Measurements from ENCODE around the gene KATNIP. TPM values are rescaled to one million over a fixed set of nuclear protein-coding genes. Genes with fewer than 3 reads are reported as not detected.
"Not testable (repeated sequence)": the region's sequence is repeated elsewhere in the genome, so short reads cannot be mapped to it uniquely, and the experiment has no call there.

Gene KATNIP
- polyA plus RNA-seq, 1 donor, result 9.0 TPM

- DNase-seq, result no peak
These were observed 11.4 kb upstream of the KATNIP start for GRCh38 chr16:27538528-27538927.

GRCh38 chr16:27539120-27539519 is 10.8 kb upstream of the KATNIP start:
- no peak for DNase-seq

- DNase-seq, result no peak
These were observed 10.3 kb upstream of the KATNIP start for GRCh38 chr16:27539636-27540035.

DNA sequence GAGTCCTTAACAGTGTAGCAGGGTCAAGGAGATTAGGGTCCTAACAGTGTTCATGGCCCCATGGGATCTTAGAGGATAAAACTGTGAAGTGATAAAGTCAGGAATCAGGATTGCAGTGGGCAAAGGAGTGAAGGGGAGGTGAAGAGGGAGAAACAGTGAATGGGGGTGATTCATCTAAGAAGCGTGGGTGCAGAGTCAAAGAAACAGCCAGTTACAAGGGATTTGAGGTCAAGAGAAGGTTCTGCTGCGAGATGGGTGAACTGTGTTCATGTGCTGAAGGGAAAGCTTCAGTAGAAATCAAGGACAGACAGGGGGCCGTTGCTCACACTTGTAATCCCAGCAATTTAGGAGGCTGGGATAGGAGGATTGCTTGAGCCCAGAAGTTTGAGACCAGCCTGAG is 6.1 kb upstream of the KATNIP start:
- DNase-seq, result no peak

- DNase-seq, result no peak
These were observed 5.3 kb upstream of the KATNIP start for GRCh38 chr16:27544671-27545070.

- DNase-seq, result no peak
These were observed 2.8 kb upstream of the KATNIP start for GRCh38 chr16:27547134-27547533.

DNA sequence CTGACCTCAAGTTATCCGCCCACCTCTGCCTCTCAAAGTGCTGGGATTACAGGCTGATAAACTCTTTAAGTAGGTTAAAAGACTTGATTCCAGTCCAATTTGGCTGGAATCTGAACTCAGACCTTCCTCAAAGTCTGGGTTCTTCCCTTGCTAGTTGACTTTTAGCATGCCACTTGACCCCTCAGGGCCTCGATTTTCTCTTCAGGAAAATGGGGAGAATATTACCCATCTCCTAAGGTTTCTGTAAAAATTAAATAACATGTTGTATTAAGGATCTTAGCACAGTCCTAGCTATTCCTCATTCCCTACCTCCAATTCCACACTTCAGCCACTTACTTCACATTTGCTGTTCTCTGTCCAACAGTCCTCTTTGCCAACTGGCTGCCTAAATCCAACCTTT is 2.1 kb upstream of the KATNIP start:
- no peak for DNase-seq

DNA sequence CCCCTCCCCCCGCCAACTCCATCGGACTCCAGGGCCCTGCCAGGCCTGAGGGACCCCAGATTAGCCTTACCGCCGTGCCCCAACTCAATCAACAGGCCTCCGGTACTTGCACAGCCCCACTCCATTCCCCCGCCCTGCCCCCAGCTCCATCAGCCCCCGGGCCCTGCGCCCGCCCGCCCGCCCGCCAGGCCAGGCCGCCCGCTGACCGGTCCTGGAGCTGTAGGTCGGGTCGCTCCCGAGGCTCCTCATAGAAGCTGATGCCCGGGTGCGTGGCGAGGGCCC is 539 bp upstream of the KATNIP start:
- DNase-seq, result no peak

GRCh38 chr16:27550582-27550920 is 607 bp downstream of the KATNIP start:
- no peak for DNase-seq

DNA sequence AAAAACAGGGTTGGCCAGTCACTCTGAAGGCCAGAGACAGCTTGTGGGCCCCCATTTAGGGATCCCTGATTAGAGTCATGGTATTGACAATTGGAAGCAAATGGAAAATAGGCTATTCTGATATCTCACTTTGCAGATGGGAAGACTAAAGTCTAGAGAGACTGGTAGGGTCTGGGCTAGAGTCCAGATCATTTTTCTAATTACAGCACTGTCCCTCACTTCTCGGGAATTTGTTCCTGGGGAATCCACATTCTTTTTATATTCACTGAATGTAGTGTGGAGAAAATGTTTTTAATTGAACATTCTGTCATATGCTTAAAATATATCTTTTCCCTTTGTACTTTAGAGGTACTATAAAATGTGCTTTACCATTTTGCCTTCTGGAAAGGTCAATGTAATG is 1.1 kb downstream of the KATNIP start:
- DNase-seq, result no peak

GRCh38 chr16:27556471-27556870 is 6.5 kb downstream of the KATNIP start:
- DNase-seq, result no peak

- DNase-seq, result no peak
These were observed 8.5 kb downstream of the KATNIP start for GRCh38 chr16:27558434-27558833.

GRCh38 chr16:27558932-27559331 is 9.0 kb downstream of the KATNIP start:
- DNase-seq, result no peak

DNA sequence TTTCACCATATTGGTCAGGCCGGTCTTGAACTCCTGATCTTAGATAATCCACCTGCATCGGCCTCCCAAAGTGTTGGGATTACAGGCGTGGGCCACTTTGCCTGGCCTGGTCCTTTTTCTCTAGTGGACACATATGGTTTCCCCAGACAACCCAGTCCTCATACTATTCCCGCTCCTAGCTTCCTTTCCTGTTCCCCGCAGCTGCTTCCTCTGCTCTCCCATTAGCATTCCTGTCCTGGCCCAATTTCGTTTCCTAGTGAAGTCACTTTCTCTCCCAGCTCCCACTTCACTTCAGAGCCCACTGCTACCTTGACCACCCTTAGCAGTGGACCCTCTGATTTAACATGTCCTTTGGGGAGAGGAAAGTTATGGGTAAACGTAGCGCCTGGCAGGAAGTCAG is 11.3 kb downstream of the KATNIP start:
- no peak for DNase-seq

- DNase-seq, result no peak
These were observed 14.3 kb downstream of the KATNIP start for GRCh38 chr16:27564224-27564623.

DNA sequence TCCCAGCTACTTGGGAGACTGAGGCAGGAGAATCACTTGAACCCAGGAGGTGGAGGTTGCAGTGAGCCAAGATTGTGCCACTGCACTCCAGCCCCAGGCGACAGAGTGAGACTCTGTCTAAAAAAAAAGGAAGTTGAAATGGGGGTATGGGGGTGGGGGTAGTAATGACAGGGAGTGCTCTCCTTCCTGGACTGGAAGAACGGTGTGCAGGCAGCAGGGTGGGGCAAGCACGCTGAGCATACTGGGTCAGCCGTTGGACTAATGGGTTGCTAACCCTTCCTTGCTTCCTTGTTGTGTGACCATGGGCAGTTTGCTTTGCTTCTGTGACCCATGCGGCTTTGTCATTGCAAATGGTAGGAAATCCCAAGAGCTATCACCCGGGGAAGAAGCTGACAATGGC is 16.5 kb downstream of the KATNIP start:
- no peak for DNase-seq

- DNase-seq, result no peak
These were observed 18.1 kb downstream of the KATNIP start for GRCh38 chr16:27568077-27568476.

DNA sequence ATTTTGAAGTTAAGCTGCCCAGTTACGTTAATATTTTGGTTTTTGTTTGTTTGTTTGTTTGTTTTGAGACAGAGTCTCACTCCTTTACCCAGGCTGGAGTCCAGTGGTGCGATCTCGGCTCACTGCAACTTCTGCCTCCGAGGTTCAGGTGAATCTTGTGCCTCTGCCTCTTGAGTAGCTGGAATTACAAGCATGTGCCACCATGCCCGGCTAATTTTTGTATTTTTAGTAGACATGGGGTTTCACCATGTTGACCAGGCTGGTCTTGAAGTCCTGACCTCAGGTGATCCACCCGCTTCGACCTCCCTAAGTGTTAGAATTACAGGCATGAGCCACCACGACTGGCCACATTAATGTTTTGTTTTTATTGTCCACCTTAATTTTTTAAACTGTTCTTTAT is 21.0 kb downstream of the KATNIP start:
- not testable (repeated sequence) for DNase-seq

DNA sequence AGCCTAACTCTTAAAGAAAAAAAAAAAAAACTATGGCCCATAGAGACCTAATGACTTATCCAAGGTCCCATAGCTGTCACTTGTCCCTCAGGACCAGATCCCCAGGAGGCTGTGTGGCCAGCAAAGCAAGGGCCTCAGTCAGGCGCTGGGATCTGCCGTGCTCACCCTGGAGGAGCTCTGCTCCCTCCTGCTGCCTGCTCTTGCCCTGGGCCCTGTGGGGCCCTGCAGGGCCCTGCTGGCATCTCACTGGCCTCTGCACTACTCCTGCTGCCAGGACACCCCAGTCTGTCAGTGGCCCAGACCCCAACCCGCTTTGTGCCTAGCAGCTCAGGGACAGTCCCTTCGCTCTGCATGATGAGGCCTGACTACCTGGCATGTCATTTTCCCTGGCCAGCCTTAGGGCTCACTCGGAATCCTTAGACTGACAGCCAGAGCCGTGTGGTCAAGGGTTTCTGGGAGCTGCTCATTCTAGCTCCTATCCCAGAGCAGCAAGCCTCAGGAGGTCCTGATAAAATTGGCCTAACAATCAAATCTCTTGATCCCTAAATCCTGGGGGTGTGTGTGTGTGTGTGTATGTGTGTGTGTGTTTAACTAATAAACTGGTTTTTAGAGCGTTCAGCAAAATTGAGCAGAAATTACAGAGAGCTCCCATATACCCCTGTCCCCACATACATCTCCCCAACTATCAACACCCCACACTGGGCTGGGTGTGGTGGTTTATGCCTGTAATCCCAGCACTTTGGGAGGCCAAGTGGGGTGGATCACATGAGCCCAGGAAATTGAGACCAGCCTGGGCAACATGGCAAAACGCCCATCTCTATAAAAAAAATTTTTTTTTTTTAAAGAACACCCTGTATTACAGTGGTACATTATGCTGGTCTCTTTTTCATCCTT is 21.7 kb downstream of the KATNIP start:
- no peak for DNase-seq

DNA sequence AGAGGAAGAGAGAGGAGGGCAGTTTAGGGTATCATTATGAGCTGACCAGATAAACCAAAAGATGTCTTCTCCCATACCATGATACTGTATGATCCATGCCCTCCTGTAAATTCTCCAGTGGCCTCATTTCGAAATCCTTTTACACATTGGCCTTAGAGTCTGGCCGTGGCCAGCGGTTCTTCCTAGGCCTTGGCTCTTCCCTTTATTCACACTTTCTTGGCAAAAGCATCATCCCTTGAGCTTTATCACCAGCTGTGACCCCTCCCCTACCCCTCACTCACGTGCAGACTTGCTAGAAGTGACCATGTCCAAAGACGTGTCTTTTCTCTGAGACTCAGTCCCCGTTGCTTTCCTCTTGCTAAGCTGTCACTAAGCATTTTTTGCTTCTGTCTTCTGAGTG is 22.8 kb downstream of the KATNIP start:
- no peak for DNase-seq

DNA sequence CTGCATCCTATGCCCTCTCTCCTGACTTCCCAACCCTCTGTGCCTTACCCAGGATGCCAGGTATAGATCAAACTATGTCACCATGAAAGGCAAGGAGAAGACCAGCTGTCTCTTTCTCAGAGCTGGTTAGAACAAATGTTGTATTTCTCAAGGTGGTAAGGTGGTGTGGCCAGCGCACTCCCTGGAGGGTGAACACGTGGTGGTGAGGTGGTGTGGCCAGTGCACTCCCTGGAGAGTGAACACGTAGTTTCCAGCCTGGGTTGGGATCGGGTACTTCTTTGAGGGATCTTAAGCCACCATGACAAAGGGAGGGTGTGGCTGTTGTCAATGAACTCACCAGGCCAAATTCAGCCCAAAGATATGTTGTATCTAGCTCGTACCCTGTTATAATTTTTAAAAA is 26.8 kb downstream of the KATNIP start:
- no peak for DNase-seq

DNA sequence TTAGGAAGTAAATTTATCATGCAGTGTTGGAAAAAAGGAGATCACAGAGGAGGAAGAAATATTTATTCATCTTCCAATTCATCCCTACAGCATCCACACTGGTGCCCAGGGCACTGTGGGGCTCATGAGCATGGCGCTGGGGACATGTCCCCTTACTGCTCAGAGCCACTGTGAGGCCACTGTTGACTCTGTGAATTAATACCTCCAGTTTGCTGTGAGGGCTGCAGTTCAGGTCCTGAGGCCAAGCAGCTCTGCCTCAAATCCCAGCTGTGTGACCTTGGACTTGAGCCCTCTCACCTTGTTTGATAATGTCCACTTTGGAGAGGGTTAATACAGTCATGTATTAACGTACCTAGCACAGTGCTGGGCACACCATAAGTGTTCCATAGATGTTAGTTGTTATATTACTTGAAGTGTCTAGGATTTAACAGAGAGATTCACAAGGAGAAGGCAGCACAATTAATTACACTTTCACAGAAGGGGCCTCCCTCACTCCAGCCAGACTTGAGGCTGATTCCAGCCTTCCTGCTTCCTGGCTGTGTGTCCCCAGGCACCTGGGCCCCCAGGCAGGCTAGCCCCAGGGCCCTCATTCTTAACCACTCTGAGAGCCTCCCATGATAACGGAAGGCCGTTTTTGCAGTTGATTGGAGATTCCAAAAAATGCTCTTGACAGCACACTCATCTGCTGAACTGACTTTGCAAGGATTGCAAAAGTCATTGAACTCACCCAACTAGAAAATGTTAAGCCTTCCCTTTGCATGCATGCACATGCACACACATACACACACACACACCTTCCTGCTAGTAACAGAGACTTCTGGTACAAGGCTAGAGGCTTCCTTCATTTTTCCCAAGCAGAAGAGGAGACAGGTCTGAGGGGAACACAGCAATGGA is 29.4 kb downstream of the KATNIP start:
- no peak for DNase-seq

DNA sequence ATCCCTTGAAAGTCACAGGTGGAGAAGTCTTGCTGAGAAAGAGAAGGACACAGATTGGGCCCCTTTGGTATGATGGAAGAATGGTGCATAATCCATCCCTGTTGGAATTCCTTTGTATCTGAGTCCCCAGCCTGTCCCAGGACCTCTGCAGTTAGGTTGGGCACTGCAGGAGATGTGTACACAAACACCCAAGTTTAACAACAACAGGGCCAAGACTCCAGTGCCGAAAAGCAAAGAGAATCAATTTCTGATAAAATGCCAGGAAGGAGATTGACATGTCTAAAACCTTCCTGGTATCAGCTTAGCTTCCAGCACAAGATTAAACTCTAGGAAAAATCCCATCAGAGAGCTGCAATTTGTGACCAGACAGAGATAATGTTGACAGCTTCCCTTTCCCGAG is 32.9 kb downstream of the KATNIP start:
- DNase-seq, result no peak

- no peak for DNase-seq
These were observed 33.7 kb downstream of the KATNIP start for GRCh38 chr16:27583634-27584033.
